ENCODE results near the gene DOCK4.

DNA sequence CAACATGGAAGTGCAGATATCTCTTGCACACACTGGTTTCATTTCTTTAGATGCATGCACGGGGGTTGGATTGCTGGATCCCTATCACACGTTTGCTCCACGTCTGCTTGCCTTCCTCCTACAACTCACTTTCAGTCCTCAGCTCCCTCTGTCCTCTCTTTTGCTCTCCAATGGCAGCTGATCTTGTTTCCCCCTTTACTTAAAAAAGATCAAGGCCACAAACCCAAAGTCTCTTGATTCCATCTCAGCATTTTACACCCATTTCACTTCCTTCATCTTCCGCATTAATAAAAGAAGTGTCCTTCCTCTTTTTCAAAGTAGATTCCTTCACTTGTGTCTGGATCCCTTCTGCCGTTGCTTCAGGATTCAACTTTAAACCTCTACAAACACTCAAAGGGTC lies 245.2 kb downstream of the DOCK4 start:
- no peak for TF ChIP-seq POLR2A (IDR thresholded peaks at IDR 0.05)
- TF ChIP-seq EP300 (IDR thresholded peaks at IDR 0.05): no peak
- TF ChIP-seq, protein P1, sequence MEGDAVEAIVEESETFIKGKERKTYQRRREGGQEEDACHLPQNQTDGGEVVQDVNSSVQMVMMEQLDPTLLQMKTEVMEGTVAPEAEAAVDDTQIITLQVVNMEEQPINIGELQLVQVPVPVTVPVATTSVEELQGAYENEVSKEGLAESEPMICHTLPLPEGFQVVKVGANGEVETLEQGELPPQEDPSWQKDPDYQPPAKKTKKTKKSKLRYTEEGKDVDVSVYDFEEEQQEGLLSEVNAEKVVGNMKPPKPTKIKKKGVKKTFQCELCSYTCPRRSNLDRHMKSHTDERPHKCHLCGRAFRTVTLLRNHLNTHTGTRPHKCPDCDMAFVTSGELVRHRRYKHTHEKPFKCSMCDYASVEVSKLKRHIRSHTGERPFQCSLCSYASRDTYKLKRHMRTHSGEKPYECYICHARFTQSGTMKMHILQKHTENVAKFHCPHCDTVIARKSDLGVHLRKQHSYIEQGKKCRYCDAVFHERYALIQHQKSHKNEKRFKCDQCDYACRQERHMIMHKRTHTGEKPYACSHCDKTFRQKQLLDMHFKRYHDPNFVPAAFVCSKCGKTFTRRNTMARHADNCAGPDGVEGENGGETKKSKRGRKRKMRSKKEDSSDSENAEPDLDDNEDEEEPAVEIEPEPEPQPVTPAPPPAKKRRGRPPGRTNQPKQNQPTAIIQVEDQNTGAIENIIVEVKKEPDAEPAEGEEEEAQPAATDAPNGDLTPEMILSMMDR (IDR thresholded peaks at IDR 0.05): no peak
